Epithelial cell of proximal tubule (primary cell): Measurements from ENCODE around the gene PPP1R3F. TPM values are rescaled to one million over a fixed set of nuclear protein-coding genes. Genes with fewer than 3 reads are reported as not detected.

ENCODE experiments used
- DNase-seq: peaks from one replicate; pipeline ENCODE4 v3.0.0-alpha.2; 2011; ENCODE audit warnings: low read depth
- H3K4me3 ChIP-seq: 2 replicates; pipeline ENCODE4 v1.5.1; 2011; ENCODE audit warnings: low read depth, mild to moderate bottlenecking, low read length
- total RNA-seq: library from RNA; depleted of rRNA; stranded (reverse); fragments of >200 nt; gene quantifications from 2 replicates; pipeline ENCODE4 v1.2.3, GENCODE V29; 2015
- TF ChIP-seq, protein P1 (sequence below): conservative IDR thresholded peaks from 2 replicates; pipeline ENCODE4 v1.5.1; 2012; ENCODE audit warnings: low read depth, mild to moderate bottlenecking, low read length

Gene PPP1R3F
- total RNA-seq, 1 donor from 2014 or later = 2.3 TPM

DNA sequence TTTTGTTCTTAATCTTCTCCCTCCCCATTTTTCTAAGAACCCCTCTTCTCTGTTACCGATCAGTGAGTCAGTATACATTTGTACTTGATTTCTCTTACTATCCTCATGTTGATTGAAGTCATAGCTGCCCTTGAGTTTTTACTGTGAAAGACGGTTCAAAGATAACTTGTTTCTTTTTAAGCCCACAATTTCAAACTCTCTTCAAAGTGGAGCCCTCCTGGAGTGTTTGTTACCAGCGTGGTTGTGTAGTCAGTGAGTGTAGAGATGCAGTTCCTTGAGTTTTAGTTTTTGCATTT lies 7.9 kb downstream of the PPP1R3F start:
- TF ChIP-seq, protein P1, sequence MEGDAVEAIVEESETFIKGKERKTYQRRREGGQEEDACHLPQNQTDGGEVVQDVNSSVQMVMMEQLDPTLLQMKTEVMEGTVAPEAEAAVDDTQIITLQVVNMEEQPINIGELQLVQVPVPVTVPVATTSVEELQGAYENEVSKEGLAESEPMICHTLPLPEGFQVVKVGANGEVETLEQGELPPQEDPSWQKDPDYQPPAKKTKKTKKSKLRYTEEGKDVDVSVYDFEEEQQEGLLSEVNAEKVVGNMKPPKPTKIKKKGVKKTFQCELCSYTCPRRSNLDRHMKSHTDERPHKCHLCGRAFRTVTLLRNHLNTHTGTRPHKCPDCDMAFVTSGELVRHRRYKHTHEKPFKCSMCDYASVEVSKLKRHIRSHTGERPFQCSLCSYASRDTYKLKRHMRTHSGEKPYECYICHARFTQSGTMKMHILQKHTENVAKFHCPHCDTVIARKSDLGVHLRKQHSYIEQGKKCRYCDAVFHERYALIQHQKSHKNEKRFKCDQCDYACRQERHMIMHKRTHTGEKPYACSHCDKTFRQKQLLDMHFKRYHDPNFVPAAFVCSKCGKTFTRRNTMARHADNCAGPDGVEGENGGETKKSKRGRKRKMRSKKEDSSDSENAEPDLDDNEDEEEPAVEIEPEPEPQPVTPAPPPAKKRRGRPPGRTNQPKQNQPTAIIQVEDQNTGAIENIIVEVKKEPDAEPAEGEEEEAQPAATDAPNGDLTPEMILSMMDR = no peak
- DNase-seq = no peak
- H3K4me3 ChIP-seq = no peak overlapping the region

- no peak overlapping the region for H3K4me3 ChIP-seq
- no peak for DNase-seq
- TF ChIP-seq, protein P1 = no peak
These were observed 8.5 kb downstream of the PPP1R3F start for GRCh38 chrX:49278081-49278480.

DNA sequence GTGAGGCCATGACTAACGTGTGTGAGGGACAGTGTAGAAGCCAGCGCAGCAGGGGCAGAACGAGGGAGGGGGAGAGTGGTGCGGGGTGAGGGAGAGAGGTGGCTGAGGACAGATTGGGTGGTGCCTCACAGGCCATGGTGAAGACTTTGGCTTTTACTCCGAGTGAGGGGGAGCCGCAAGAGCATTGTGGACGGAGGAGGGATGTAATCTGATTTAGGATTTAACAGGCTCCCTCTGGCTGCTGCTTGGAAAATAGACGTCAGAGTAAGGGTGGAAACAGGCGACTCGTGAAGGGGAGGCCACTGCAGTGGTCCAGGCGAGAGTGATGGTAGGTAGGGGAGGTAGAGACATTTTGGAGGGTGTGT lies 13.0 kb downstream of the PPP1R3F start:
- no peak overlapping the region for H3K4me3 ChIP-seq
- TF ChIP-seq, protein P1 = no peak
- no peak for DNase-seq

- no peak for DNase-seq
- H3K4me3 ChIP-seq = no peak overlapping the region
- TF ChIP-seq, protein P1 = no peak
These were observed 14.6 kb downstream of the PPP1R3F start for GRCh38 chrX:49284212-49284611.

DNA sequence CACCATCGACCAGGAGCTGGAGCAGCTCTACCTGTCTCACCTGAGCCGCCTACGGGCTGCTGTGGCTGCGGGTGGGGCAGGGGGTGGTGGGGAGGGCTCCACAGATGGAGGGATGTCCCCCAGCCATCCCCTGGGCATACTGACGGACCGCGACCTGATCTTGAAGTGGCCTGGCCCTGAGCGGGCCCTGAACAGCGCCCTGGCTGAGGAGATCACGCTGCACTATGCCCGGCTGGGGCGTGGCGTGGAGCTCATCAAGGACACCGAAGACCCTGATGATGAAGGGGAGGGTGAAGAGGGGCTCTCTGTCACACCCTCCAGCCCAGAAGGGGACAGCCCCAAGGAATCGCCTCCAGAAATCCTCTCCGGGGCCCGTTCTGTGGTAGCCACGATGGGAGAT lies 16.5 kb downstream of the PPP1R3F start:
- no peak for DNase-seq
- TF ChIP-seq, protein P1 = no peak

DNA sequence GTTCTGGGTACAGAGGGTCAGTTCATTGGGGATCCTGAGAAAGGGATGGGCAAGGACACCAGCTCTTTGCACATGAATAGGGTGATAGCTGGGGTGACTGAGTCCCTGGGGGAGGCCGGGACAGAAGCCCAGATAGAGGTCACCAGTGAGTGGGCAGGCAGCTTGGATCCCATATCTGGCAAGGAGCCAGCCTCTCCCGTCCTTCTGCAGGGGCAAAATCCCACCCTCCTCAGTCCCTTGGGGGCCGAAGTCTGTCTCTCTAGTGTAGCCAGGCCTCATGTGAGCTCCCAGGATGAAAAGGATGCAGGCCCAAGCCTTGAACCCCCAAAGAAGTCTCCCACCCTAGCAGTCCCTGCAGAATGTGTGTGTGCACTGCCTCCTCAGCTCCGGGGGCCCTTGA lies 17.0 kb downstream of the PPP1R3F start:
- DNase-seq = no peak
- no peak overlapping the region for H3K4me3 ChIP-seq
- TF ChIP-seq, protein P1 = no peak

More for the DNA sequence above, 16.5 kb downstream of the PPP1R3F start:
- no peak overlapping the region for H3K4me3 ChIP-seq

GRCh38 chrX:49287665-49288064 lies 18.1 kb downstream of the PPP1R3F start:
- no peak overlapping the region for H3K4me3 ChIP-seq
- TF ChIP-seq, protein P1 = no peak
- no peak for DNase-seq
